ENCODE results near the gene YOD1.
"Not testable (repeated sequence)": the region's sequence is repeated elsewhere in the genome, so short reads cannot be mapped to it uniquely, and the experiment has no call there.

YOD1 gene

DNA sequence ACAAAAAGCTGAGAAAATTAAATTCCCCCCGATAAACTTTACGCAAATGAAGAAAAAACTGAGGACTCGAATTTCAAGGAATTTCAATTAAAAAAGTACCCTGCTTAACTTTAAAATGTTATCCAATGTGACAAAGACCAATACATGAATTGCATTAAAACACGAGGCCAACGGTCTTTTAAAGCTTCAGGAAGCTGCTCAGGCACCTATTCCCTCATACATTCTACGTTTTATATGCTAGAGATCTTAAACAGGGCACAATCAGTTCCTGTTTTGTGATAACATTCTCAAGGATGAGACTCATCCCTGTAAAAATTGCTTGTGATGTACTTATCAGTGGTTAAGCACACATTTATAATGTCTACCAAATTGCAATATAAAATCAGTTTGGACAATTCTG lies 3.0 kb downstream of the YOD1 start:
- Histone ChIP-seq H4K20me1 (ENCODE audit: insufficient read depth) (no peaks in the 10 kb centered on the region), H2AFZ (ENCODE audit: low read depth) (no peak overlapping the region), H3K9ac (no peak overlapping the region), H3K27ac (no peak overlapping the region), H3K4me3 (IDR thresholded peaks at IDR 0.05; ENCODE audit: insufficient read depth, low read depth, low read length) (no peak overlapping the region), H3K36me3 (ENCODE audit: insufficient read depth) (no peaks in the 10 kb centered on the region), H3K79me2 (ENCODE audit: insufficient read depth, low read depth) (peaks cover 21% of the 10 kb centered on the region), H3K4me1 (ENCODE audit: low read depth, poor library complexity, severe bottlenecking) (peaks cover 24% of the 10 kb centered on the region), H3K27me3 (ENCODE audit: insufficient read depth, low read depth) (no peaks in the 10 kb centered on the region), H3K4me2 (no peak overlapping the region)
- TF ChIP-seq, protein P1, sequence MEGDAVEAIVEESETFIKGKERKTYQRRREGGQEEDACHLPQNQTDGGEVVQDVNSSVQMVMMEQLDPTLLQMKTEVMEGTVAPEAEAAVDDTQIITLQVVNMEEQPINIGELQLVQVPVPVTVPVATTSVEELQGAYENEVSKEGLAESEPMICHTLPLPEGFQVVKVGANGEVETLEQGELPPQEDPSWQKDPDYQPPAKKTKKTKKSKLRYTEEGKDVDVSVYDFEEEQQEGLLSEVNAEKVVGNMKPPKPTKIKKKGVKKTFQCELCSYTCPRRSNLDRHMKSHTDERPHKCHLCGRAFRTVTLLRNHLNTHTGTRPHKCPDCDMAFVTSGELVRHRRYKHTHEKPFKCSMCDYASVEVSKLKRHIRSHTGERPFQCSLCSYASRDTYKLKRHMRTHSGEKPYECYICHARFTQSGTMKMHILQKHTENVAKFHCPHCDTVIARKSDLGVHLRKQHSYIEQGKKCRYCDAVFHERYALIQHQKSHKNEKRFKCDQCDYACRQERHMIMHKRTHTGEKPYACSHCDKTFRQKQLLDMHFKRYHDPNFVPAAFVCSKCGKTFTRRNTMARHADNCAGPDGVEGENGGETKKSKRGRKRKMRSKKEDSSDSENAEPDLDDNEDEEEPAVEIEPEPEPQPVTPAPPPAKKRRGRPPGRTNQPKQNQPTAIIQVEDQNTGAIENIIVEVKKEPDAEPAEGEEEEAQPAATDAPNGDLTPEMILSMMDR (conservative IDR thresholded peaks at IDR 0.05; ENCODE audit: low read depth, low read length): no peak

DNA sequence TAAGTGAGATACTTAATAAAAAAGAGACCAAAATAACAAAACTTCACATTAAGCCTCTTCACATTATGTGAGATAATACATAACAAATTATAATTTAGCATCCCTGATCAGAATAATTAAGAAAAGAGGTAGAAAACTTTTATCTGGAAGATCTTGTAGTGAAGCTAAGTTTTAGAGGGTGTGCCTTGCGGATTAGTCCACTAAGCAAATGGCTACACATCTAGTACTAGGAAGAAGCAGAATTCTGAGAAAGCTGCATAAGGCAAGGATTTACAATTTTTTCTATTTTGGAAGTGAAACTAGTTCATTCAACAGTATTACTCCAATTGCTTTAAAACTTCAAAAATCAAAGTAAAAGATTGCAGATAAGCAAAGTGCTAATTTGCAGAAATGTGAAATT lies 3.5 kb downstream of the YOD1 start:
- Histone ChIP-seq H4K20me1 (ENCODE audit: insufficient read depth) (no peaks in the 10 kb centered on the region), H3K79me2 (ENCODE audit: insufficient read depth, low read depth) (peaks cover 21% of the 10 kb centered on the region)

DNA sequence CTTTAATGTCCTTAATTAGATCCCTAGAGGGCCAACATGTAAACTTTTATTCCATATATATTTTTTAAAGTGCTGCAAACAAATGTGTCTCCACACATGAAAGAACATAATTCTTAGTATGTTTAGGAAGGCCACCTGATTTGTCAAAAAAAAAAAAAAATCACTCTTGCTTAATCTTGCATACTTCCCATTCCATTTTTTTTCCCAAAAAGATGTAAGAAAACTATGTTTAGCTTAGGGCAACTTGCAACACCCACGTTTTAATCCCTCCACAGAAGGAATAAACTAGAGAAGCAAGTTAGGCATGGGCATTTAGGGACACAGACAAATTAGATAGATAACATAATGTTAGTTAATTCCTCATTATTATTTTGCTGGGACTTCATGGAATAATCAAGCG lies 5.6 kb downstream of the YOD1 start:
- Histone ChIP-seq H3K4me1 (ENCODE audit: low read depth, poor library complexity, severe bottlenecking) (peaks cover 19% of the 10 kb centered on the region), H3K27ac (no peak overlapping the region), H3K9ac (no peak overlapping the region), H3K79me2 (ENCODE audit: insufficient read depth, low read depth) (peaks cover 21% of the 10 kb centered on the region), H3K4me3 (IDR thresholded peaks at IDR 0.05; ENCODE audit: insufficient read depth, low read depth, low read length) (no peak overlapping the region), H3K27me3 (ENCODE audit: insufficient read depth, low read depth) (no peaks in the 10 kb centered on the region), H3K4me2 (no peak overlapping the region), H4K20me1 (ENCODE audit: insufficient read depth) (no peaks in the 10 kb centered on the region), H2AFZ (ENCODE audit: low read depth) (no peak overlapping the region), H3K36me3 (ENCODE audit: insufficient read depth) (no peaks in the 10 kb centered on the region)
- TF ChIP-seq, protein P1 (conservative IDR thresholded peaks at IDR 0.05; ENCODE audit: low read depth, low read length): no peak

More for the DNA sequence above, 3.5 kb downstream of the YOD1 start:
- Histone ChIP-seq H3K4me1 (ENCODE audit: low read depth, poor library complexity, severe bottlenecking) (peaks cover 23% of the 10 kb centered on the region), H3K4me2 (no peak overlapping the region), H2AFZ (ENCODE audit: low read depth) (no peak overlapping the region), H3K4me3 (IDR thresholded peaks at IDR 0.05; ENCODE audit: insufficient read depth, low read depth, low read length) (no peak overlapping the region), H3K36me3 (ENCODE audit: insufficient read depth) (no peaks in the 10 kb centered on the region), H3K27me3 (ENCODE audit: insufficient read depth, low read depth) (no peaks in the 10 kb centered on the region), H3K27ac (no peak overlapping the region), H3K9ac (no peak overlapping the region)
- TF ChIP-seq, protein P1 (conservative IDR thresholded peaks at IDR 0.05; ENCODE audit: low read depth, low read length): no peak

DNA sequence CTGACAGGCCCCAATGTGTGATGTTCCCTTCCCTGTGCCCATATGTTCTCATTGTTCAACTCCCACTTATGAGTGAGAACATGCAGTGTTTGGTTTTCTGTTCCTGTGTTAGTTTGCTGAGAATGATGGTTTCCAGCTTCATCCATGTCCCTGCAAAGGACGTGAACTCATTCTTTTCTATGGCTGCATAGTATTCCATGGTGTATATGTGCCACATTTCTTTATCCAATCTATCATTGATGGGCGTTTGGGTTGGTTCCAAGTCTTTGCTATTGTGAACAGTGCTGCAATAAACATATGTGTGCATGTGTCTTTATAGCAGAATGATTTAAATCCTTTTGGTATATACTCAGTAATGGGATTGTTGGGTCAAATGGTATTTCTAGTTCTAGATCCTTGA lies 9.6 kb downstream of the YOD1 start:
- not testable (repeated sequence) for H3K27me3 ChIP-seq (ENCODE audit: insufficient read depth, low read depth); H3K36me3 ChIP-seq (ENCODE audit: insufficient read depth); H3K79me2 ChIP-seq (ENCODE audit: insufficient read depth, low read depth); H2AFZ ChIP-seq (ENCODE audit: low read depth); H3K27ac ChIP-seq; H3K4me2 ChIP-seq; H3K4me3 ChIP-seq (IDR thresholded peaks at IDR 0.05; ENCODE audit: insufficient read depth, low read depth, low read length); H3K9ac ChIP-seq; H3K4me1 ChIP-seq (ENCODE audit: low read depth, poor library complexity, severe bottlenecking); H4K20me1 ChIP-seq (ENCODE audit: insufficient read depth)

DNA sequence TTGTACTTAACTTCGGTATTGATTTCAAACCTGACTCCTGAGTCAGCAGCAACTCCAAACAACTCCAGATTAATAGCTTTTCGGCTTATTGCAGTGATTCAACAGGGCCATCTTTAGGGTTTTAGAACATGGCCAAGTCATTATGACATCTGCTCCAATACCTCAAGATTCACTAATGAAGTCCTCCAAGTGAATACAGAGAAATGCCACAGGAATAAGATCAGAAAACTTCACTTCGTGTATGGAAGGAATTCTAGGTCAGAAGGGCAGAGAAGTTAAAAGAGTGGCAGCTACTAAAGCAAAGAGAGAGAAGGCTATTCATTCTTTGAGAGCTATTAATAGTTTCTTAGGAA lies 10.9 kb downstream of the YOD1 start:
- no peak overlapping the region for H3K27ac ChIP-seq
- H4K20me1 ChIP-seq (ENCODE audit: insufficient read depth): no peaks in the 10 kb centered on the region
- no peaks in the 10 kb centered on the region for H3K79me2 ChIP-seq (ENCODE audit: insufficient read depth, low read depth)
- no peak overlapping the region for H3K9ac ChIP-seq
- no peak overlapping the region for H3K4me3 ChIP-seq (IDR thresholded peaks at IDR 0.05; ENCODE audit: insufficient read depth, low read depth, low read length)
- no peak overlapping the region for H2AFZ ChIP-seq (ENCODE audit: low read depth)
- no peaks in the 10 kb centered on the region for H3K4me1 ChIP-seq (ENCODE audit: low read depth, poor library complexity, severe bottlenecking)
- H3K4me2 ChIP-seq: no peak overlapping the region
- TF ChIP-seq, protein P1 (conservative IDR thresholded peaks at IDR 0.05; ENCODE audit: low read depth, low read length): no peak
- H3K27me3 ChIP-seq (ENCODE audit: insufficient read depth, low read depth): no peaks in the 10 kb centered on the region
- no peaks in the 10 kb centered on the region for H3K36me3 ChIP-seq (ENCODE audit: insufficient read depth)
